Fibroblast of gingiva (primary cell): ENCODE measurements around the gene RAD51B.

Experiments used
- DNase-seq: peaks from one replicate; pipeline ENCODE4 v3.0.0-alpha.2; 2011; ENCODE audit warnings: low read depth

The RAD51B gene

GRCh38 chr14:68174446-68174845 lies 354.9 kb downstream of the RAD51B start:
- DNase-seq: no peak

GRCh38 chr14:68176687-68177086 lies 357.1 kb downstream of the RAD51B start:
- no peak for DNase-seq

GRCh38 chr14:68177728-68178127 lies 358.1 kb downstream of the RAD51B start:
- DNase-seq: no peak

GRCh38 chr14:68178282-68178681 lies 358.7 kb downstream of the RAD51B start:
- no peak for DNase-seq

GRCh38 chr14:68181519-68182326 lies 362.1 kb downstream of the RAD51B start:
- peak; percentile 74 for DNase-seq

GRCh38 chr14:68182492-68182891 lies 362.9 kb downstream of the RAD51B start:
- no peak for DNase-seq

GRCh38 chr14:68186500-68187276 lies 367.1 kb downstream of the RAD51B start:
- DNase-seq: peak; percentile 60

GRCh38 chr14:68188174-68188573 lies 368.6 kb downstream of the RAD51B start:
- no peak for DNase-seq

- no peak for DNase-seq
Measured at GRCh38 chr14:68190032-68190431, 370.5 kb downstream of the RAD51B start.

GRCh38 chr14:68191567-68192321 lies 372.2 kb downstream of the RAD51B start:
- no peak for DNase-seq

- no peak for DNase-seq
Measured at GRCh38 chr14:68192935-68193334, 373.4 kb downstream of the RAD51B start.

GRCh38 chr14:68193970-68194681 lies 374.5 kb downstream of the RAD51B start:
- DNase-seq: peak; percentile 87

- DNase-seq: no peak
Measured at GRCh38 chr14:68195126-68195525, 375.5 kb downstream of the RAD51B start.

- peak; percentile 35 for DNase-seq
Measured at GRCh38 chr14:68198713-68199495, 379.3 kb downstream of the RAD51B start.

GRCh38 chr14:68199554-68200151 lies 380.1 kb downstream of the RAD51B start:
- peak; percentile 87 for DNase-seq

GRCh38 chr14:68203871-68204270 lies 384.3 kb downstream of the RAD51B start:
- DNase-seq: no peak

- DNase-seq: peak; percentile 89
Measured at GRCh38 chr14:68208218-68208617, 388.6 kb downstream of the RAD51B start.

- DNase-seq: peak; percentile 46
Measured at GRCh38 chr14:68208626-68209317, 389.2 kb downstream of the RAD51B start.

- peak; percentile 82 for DNase-seq
Measured at GRCh38 chr14:68210729-68211299, 391.2 kb downstream of the RAD51B start.

- no peak for DNase-seq
Measured at GRCh38 chr14:68211421-68211820, 391.8 kb downstream of the RAD51B start.
